NK-92 treated with Interleukin-12 subunit alpha and Interleukin-12 subunit beta, amount 100 ng/mL, for 24 hours (cell line): Measurements from ENCODE around the gene INTS14.
A peak's percentile ranks its signal among the peaks of the same experiment; 100 is the strongest.

Source experiments
- DNase-seq: peaks from one replicate; lab custom pipeline; 2025; lab: John Stamatoyannopoulos, UW

Gene INTS14

GRCh38 chr15:65530318-65531111, 80.4 kb downstream of the INTS14 start, which contains the start of gene HACD3:
HACD3 (plus strand) TSS chr15:65530463; CDS start chr15:65530632, 169 bp downstream.
- peak; percentile 85 for DNase-seq

- no peak for DNase-seq
Measured at GRCh38 chr15:65529762-65530317, 81.1 kb downstream of the INTS14 start.
